T-helper 17 cell (primary cell): ENCODE data around the gene FH. TPM values are rescaled to one million over a fixed set of nuclear protein-coding genes. Genes with fewer than 3 reads are reported as not detected.

Experiments
- ATAC-seq: fragments of 150-1000 bp; cut with Tn5 transposase; 2 replicates; pipeline ENCODE4 v1.10.0; 2021; ENCODE audit warnings: mild to moderate bottlenecking, moderate library complexity
- DNase-seq, 3 donors: peaks; one replicate each; pipeline versions ENCODE4 v3.0.0 to v3.0.0-alpha.2; 2020 to 2021
- H3K9me3 ChIP-seq: one replicate; pipeline ENCODE4 v1.7.0; 2013; ENCODE audit warnings: low read length, mild to moderate bottlenecking; ENCODE audit not compliant: control insufficient read depth, poor library complexity, severe bottlenecking
- H3K27ac Mint-ChIP-seq: one replicate; pipeline ENCODE4 v1.8.0; 2022; ENCODE audit warnings: mild to moderate bottlenecking, moderate library complexity, mixed read lengths
- H3K27me3 Mint-ChIP-seq: one replicate; pipeline ENCODE4 v1.8.0; 2022; ENCODE audit warnings: mixed read lengths
- H3K36me3 Mint-ChIP-seq: one replicate; pipeline ENCODE4 v1.8.0; 2022; ENCODE audit warnings: low read depth, mixed read lengths
- H3K4me1 Mint-ChIP-seq: one replicate; pipeline ENCODE4 v1.8.0; 2022; ENCODE audit warnings: mild to moderate bottlenecking, mixed read lengths
- H3K4me3 Mint-ChIP-seq: one replicate; pipeline ENCODE4 v1.8.0; 2022; ENCODE audit warnings: mild to moderate bottlenecking, moderate library complexity, mixed read lengths
- total RNA-seq, 4 donors: library from RNA in 2 of 4; stranded (reverse) in 2 of 4; gene quantifications; one replicate each; pipeline ENCODE4 v1.2.3 and lab custom pipeline; 2022 to 2026

The FH gene
- total RNA-seq (10 to 100 TPM; 13.9 to 18.5 TPM), total RNA-seq (lab: John Stamatoyannopoulos, UW) (19.4 to 54.1 reads per million in 2 donors)

GRCh38 chr1:241519308-241520079 is at the start of gene FH:
FH (minus strand) TSS chr1:241519755; CDS start chr1:241519722, 33 bp downstream.
- Mint-ChIP-seq H3K4me1 (peaks cover 6% of the 10 kb centered on the region), H3K4me3 (peak within 1 kb of the TSS; percentile 93), H3K27me3 (peaks cover 29% of the 10 kb centered on the region), H3K36me3 (peaks cover 14% of the 10 kb centered on the region), H3K27ac (peak within 1 kb of the TSS; percentile 65)
- DNase-seq (peak; percentile 85 to 88 (median 86)), ATAC-seq (peak; percentile 98)
- no peaks in the 10 kb centered on the region for H3K9me3 ChIP-seq

GRCh38 chr1:241560849-241561187 is 41.3 kb upstream of the FH start:
- DNase-seq (no peak), ATAC-seq (no peak)
- Mint-ChIP-seq H3K4me1 (peaks cover 4% of the 10 kb centered on the region), H3K4me3 (no peak overlapping the region), H3K36me3 (no peaks in the 10 kb centered on the region), H3K27me3 (peaks cover 10% of the 10 kb centered on the region), H3K27ac (no peak overlapping the region)
- no peaks in the 10 kb centered on the region for H3K9me3 ChIP-seq

GRCh38 chr1:241560146-241560848 is 40.7 kb upstream of the FH start:
- DNase-seq (no peak), ATAC-seq (no peak)
- peaks cover 4% of the 10 kb centered on the region for H3K4me1 Mint-ChIP-seq
- H3K36me3 Mint-ChIP-seq, result no peaks in the 10 kb centered on the region
- H3K27me3 Mint-ChIP-seq, result peaks cover 10% of the 10 kb centered on the region
- H3K9me3 ChIP-seq, result no peaks in the 10 kb centered on the region
- no peak overlapping the region for H3K4me3 Mint-ChIP-seq
- no peak overlapping the region for H3K27ac Mint-ChIP-seq

GRCh38 chr1:241557551-241558193 is 38.1 kb upstream of the FH start:
- H3K9me3 ChIP-seq, result no peaks in the 10 kb centered on the region
- ATAC-seq (no peak), DNase-seq (no peak)
- peaks cover 4% of the 10 kb centered on the region for H3K4me1 Mint-ChIP-seq
- H3K4me3 Mint-ChIP-seq, result no peak overlapping the region
- H3K27me3 Mint-ChIP-seq, result peaks cover 10% of the 10 kb centered on the region
- H3K27ac Mint-ChIP-seq, result no peak overlapping the region
- H3K36me3 Mint-ChIP-seq, result no peaks in the 10 kb centered on the region

GRCh38 chr1:241557031-241557430 is 37.5 kb upstream of the FH start:
- no peak for ATAC-seq
- Mint-ChIP-seq H3K36me3 (no peaks in the 10 kb centered on the region), H3K27me3 (peaks cover 10% of the 10 kb centered on the region), H3K4me1 (peaks cover 4% of the 10 kb centered on the region), H3K27ac (no peak overlapping the region), H3K4me3 (no peak overlapping the region)
- DNase-seq, result no peak
- no peaks in the 10 kb centered on the region for H3K9me3 ChIP-seq

- Mint-ChIP-seq H3K4me1 (peaks cover 16% of the 10 kb centered on the region), H3K36me3 (no peaks in the 10 kb centered on the region), H3K27me3 (peaks cover under 1% of the 10 kb centered on the region), H3K27ac (no peak overlapping the region), H3K4me3 (no peak overlapping the region)
- H3K9me3 ChIP-seq, result no peaks in the 10 kb centered on the region
- no peak for ATAC-seq
- DNase-seq, result no peak
These were observed 36.0 kb upstream of the FH start for GRCh38 chr1:241555526-241555925.

- H3K27me3 Mint-ChIP-seq, result no peaks in the 10 kb centered on the region
- no peak for ATAC-seq
These were observed 34.5 kb upstream of the FH start for GRCh38 chr1:241553886-241554592.

GRCh38 chr1:241551759-241552638 is 32.4 kb upstream of the FH start:
- DNase-seq, result peak in 1 of 3 donors; percentile 7
- H3K27ac Mint-ChIP-seq, result peak overlapping the region; percentile 92

More at GRCh38 chr1:241553886-241554592, 34.5 kb upstream of the FH start:
- Mint-ChIP-seq H3K4me1 (peaks cover 17% of the 10 kb centered on the region), H3K36me3 (no peaks in the 10 kb centered on the region), H3K4me3 (no peak overlapping the region), H3K27ac (no peak overlapping the region)
- no peak for DNase-seq
- H3K9me3 ChIP-seq, result no peaks in the 10 kb centered on the region

GRCh38 chr1:241550318-241550717 is 30.8 kb upstream of the FH start:
- H3K9me3 ChIP-seq, result no peaks in the 10 kb centered on the region
- Mint-ChIP-seq H3K4me1 (peaks cover 15% of the 10 kb centered on the region), H3K27ac (peak overlapping the region; percentile 92), H3K36me3 (peaks cover 3% of the 10 kb centered on the region), H3K4me3 (no peak overlapping the region), H3K27me3 (no peaks in the 10 kb centered on the region)
- DNase-seq (no peak), ATAC-seq (no peak)

More at GRCh38 chr1:241551759-241552638, 32.4 kb upstream of the FH start:
- Mint-ChIP-seq H3K27me3 (no peaks in the 10 kb centered on the region), H3K4me1 (peaks cover 17% of the 10 kb centered on the region), H3K4me3 (peak overlapping the region; percentile 92), H3K36me3 (no peaks in the 10 kb centered on the region)
- H3K9me3 ChIP-seq, result no peaks in the 10 kb centered on the region
- peak; percentile 87 for ATAC-seq

GRCh38 chr1:241548008-241548407 is 28.5 kb upstream of the FH start:
- H3K27ac Mint-ChIP-seq, result no peak overlapping the region
- H3K36me3 Mint-ChIP-seq, result peaks cover 3% of the 10 kb centered on the region
- H3K4me3 Mint-ChIP-seq, result no peak overlapping the region
- ATAC-seq, result no peak
- H3K9me3 ChIP-seq, result no peaks in the 10 kb centered on the region
- DNase-seq, result no peak
- peaks cover 15% of the 10 kb centered on the region for H3K4me1 Mint-ChIP-seq
- H3K27me3 Mint-ChIP-seq, result no peaks in the 10 kb centered on the region

GRCh38 chr1:241542199-241542907 is 22.8 kb upstream of the FH start:
- H3K4me1 Mint-ChIP-seq, result no peaks in the 10 kb centered on the region
- ATAC-seq (peak; percentile 36), DNase-seq (no peak)
- peaks cover 20% of the 10 kb centered on the region for H3K27me3 Mint-ChIP-seq
- peaks cover 8% of the 10 kb centered on the region for H3K36me3 Mint-ChIP-seq
- no peak overlapping the region for H3K4me3 Mint-ChIP-seq
- H3K9me3 ChIP-seq, result no peaks in the 10 kb centered on the region
- H3K27ac Mint-ChIP-seq, result no peak overlapping the region

GRCh38 chr1:241536969-241537368 is 17.4 kb upstream of the FH start:
- Mint-ChIP-seq H3K4me1 (peaks cover 6% of the 10 kb centered on the region), H3K27ac (no peak overlapping the region), H3K27me3 (peaks cover 41% of the 10 kb centered on the region), H3K4me3 (no peak overlapping the region), H3K36me3 (peaks cover 4% of the 10 kb centered on the region)
- DNase-seq (no peak), ATAC-seq (no peak)
- no peaks in the 10 kb centered on the region for H3K9me3 ChIP-seq
